Measurements from ENCODE around the gene NFKBIZ. TPM values are rescaled to one million over a fixed set of nuclear protein-coding genes. Genes with fewer than 3 reads are reported as not detected.

NFKBIZ gene
- total RNA-seq, 2 experiments from 2014 or later, result 11.8 to 26.6 TPM

GRCh38 chr3:101809178-101810021 lies 39.9 kb upstream of the NFKBIZ start:
- Histone ChIP-seq H3K79me2 (ENCODE audit: insufficient read depth, low read depth, low read length) (peaks cover 14% of the 10 kb centered on the region; the same call in 1 of the 2 replicates), H3K9me3 (ENCODE audit: low read length) (no peaks in the 10 kb centered on the region), H3K4me2 (ENCODE audit: low read length) (peak overlapping the region; percentile 2; the same call in 1 of the 2 replicates), H2AFZ (ENCODE audit: low read length) (no peak overlapping the region), H3K27ac (ENCODE audit: low read depth, low read length, poor library complexity, severe bottlenecking) (no peak overlapping the region), H3K4me3 (ENCODE audit: low read depth, low read length, poor library complexity, severe bottlenecking) (no peak overlapping the region), H3K36me3 (ENCODE audit: insufficient read depth, low read length) (peaks cover 43% of the 10 kb centered on the region), H3K9me2 (ENCODE audit: insufficient read depth, low read length) (no peaks in the 10 kb centered on the region), H3K4me1 (ENCODE audit: insufficient read depth, low read length, poor library complexity, severe bottlenecking) (peaks cover 20% of the 10 kb centered on the region), H4K20me1 (ENCODE audit: insufficient read depth, low read length) (no peaks in the 10 kb centered on the region)
- intact Hi-C loops (cut with micrococcal nuclease; ENCODE audit: unreplicated experiment), result loop anchor here (1.0 to 10.0 kb wide), 3 partner anchors 325 to 727 kb away; no protein-coding TSS in a partner anchor
- CTCF ChIA-PET (ENCODE audit: unreplicated experiment), result no interaction called here
- POLR2A ChIA-PET, result interaction anchor here (0.5 to 1.6 kb wide), 7 partner anchors 9 to 416 kb away, joined by 3 to 6 read pairs (median 3); no protein-coding TSS in a partner anchor
- TF ChIP-seq EZH2phosphoT487 (IDR thresholded peaks at IDR 0.05; ENCODE audit: borderline replicate concordance, low read depth, low read length) (no peak), CTCF (conservative IDR thresholded peaks at IDR 0.05; ENCODE audit: low read length) (peak; percentile 94)
- peak; percentile 65 for DNase-seq (ENCODE audit: low spot score)
- no TSS peak for BruUV-seq (replicated peaks)

GRCh38 chr3:101810022-101810418 lies 39.3 kb upstream of the NFKBIZ start:
- peaks cover 26% of the 10 kb centered on the region for H3K4me1 ChIP-seq (ENCODE audit: insufficient read depth, low read length, poor library complexity, severe bottlenecking)
- H3K27ac ChIP-seq (ENCODE audit: low read depth, low read length, poor library complexity, severe bottlenecking), result no peak overlapping the region
- DNase-seq (ENCODE audit: low spot score), result no peak
- ChIA-PET CTCF (ENCODE audit: unreplicated experiment) (no interaction called here), POLR2A (interaction anchor here (0.5 to 1.6 kb wide), 6 partner anchors 8 to 415 kb away, joined by 3 to 6 read pairs (median 3); no protein-coding TSS in a partner anchor)
- H3K9me3 ChIP-seq (ENCODE audit: low read length), result no peaks in the 10 kb centered on the region
- peaks cover 15% of the 10 kb centered on the region; the same call in 1 of the 2 replicates for H3K79me2 ChIP-seq (ENCODE audit: insufficient read depth, low read depth, low read length)
- H3K9me2 ChIP-seq (ENCODE audit: insufficient read depth, low read length), result no peaks in the 10 kb centered on the region
- TF ChIP-seq EZH2phosphoT487 (IDR thresholded peaks at IDR 0.05; ENCODE audit: borderline replicate concordance, low read depth, low read length), result no peak
- no peak for TF ChIP-seq CTCF (conservative IDR thresholded peaks at IDR 0.05; ENCODE audit: low read length)
- H4K20me1 ChIP-seq (ENCODE audit: insufficient read depth, low read length), result no peaks in the 10 kb centered on the region
- no TSS peak for BruUV-seq (replicated peaks)
- H3K4me2 ChIP-seq (ENCODE audit: low read length), result no peak overlapping the region
- H2AFZ ChIP-seq (ENCODE audit: low read length), result no peak overlapping the region
- H3K4me3 ChIP-seq (ENCODE audit: low read depth, low read length, poor library complexity, severe bottlenecking), result no peak overlapping the region
- intact Hi-C loops (cut with micrococcal nuclease; ENCODE audit: unreplicated experiment), result loop anchor here (10.0 kb wide), 1 partner anchor 325 kb away; no protein-coding TSS in a partner anchor
- peaks cover 42% of the 10 kb centered on the region for H3K36me3 ChIP-seq (ENCODE audit: insufficient read depth, low read length)
